HEK293T (cell line): ENCODE measurements around the gene JAG2.

Source experiments
- CTCF ChIA-PET: fragments of 350-600 bp; formaldehyde crosslinking; extraction: SDS; loops from one replicate; lab custom pipeline; 2021; ENCODE audit warnings: antibody characterized with exemption, inconsistent platforms; lab: Yijun Ruan, JAX
- POLR2A ChIA-PET: fragments of 350-600 bp; formaldehyde crosslinking; extraction: SDS; loops from one replicate; lab custom pipeline; 2020; ENCODE audit warnings: antibody characterized with exemption, inconsistent platforms; lab: Yijun Ruan, JAX
- DNase-seq: peaks from one replicate; pipeline ENCODE4 v3.0.0; 2012; ENCODE audit warnings: mixed read lengths; ENCODE audit errors: extremely low spot score
- ARNT ChIP-seq: fragments of 450-650 bp; IDR thresholded peaks from 2 replicates; pipeline ENCODE4 v1.6.1; 2017; ENCODE audit warnings: mild to moderate bottlenecking
- BHLHE40 ChIP-seq: fragments of 450-650 bp; IDR thresholded peaks from 2 replicates; pipeline ENCODE4 v1.6.1; 2016; ENCODE audit warnings: mild to moderate bottlenecking, moderate library complexity, borderline replicate concordance
- CTBP1 ChIP-seq: fragments of 450-650 bp; IDR thresholded peaks from 2 replicates; pipeline ENCODE4 v1.6.1; 2016; ENCODE audit warnings: borderline replicate concordance
- ELF4 ChIP-seq: fragments of 450-650 bp; IDR thresholded peaks from 2 replicates; pipeline ENCODE4 v1.6.1; 2017; ENCODE audit warnings: antibody characterized with exemption
- FOXA1 ChIP-seq: fragments of 450-650 bp; IDR thresholded peaks from 2 replicates; pipeline ENCODE4 v1.6.1; 2016; ENCODE audit warnings: mild to moderate bottlenecking
- FOXK2 ChIP-seq: fragments of 450-650 bp; IDR thresholded peaks from 2 replicates; pipeline ENCODE4 v1.6.1; 2016; ENCODE audit warnings: mild to moderate bottlenecking
- FOXM1 ChIP-seq: fragments of 450-650 bp; IDR thresholded peaks from 2 replicates; pipeline ENCODE4 v1.6.1; 2017; ENCODE audit warnings: mild to moderate bottlenecking, borderline replicate concordance
- HDGF ChIP-seq: fragments of 450-650 bp; IDR thresholded peaks from 2 replicates; pipeline ENCODE4 v1.6.1; 2017; ENCODE audit warnings: antibody characterized with exemption, borderline replicate concordance
- L3MBTL2 ChIP-seq: fragments of 450-650 bp; conservative IDR thresholded peaks from 2 replicates; pipeline ENCODE4 v1.6.1; 2016; ENCODE audit warnings: mild to moderate bottlenecking
- LEF1 ChIP-seq: fragments of 450-650 bp; IDR thresholded peaks from 2 replicates; pipeline ENCODE4 v1.6.1; 2017; ENCODE audit warnings: mild to moderate bottlenecking, borderline replicate concordance
- NFRKB ChIP-seq: fragments of 450-650 bp; IDR thresholded peaks from 2 replicates; pipeline ENCODE4 v1.6.1; 2016; ENCODE audit warnings: mild to moderate bottlenecking, moderate library complexity
- SP1 ChIP-seq: fragments of 450-650 bp; IDR thresholded peaks from 2 replicates; pipeline ENCODE4 v1.6.1; 2017
- SUZ12 ChIP-seq: fragments of 450-650 bp; IDR thresholded peaks from 2 replicates; pipeline ENCODE4 v1.6.1; 2016; ENCODE audit warnings: mild to moderate bottlenecking
- TARDBP ChIP-seq: fragments of 450-650 bp; IDR thresholded peaks from 2 replicates; pipeline ENCODE4 v1.6.1; 2016
- ZNF384 ChIP-seq: fragments of 450-650 bp; IDR thresholded peaks from 2 replicates; pipeline ENCODE4 v1.6.1; 2016
- TF ChIP-seq, protein P1 (sequence below): fragments of 450-650 bp; IDR thresholded peaks from 2 replicates; pipeline ENCODE4 v1.6.1; 2016

JAG2 gene

DNA sequence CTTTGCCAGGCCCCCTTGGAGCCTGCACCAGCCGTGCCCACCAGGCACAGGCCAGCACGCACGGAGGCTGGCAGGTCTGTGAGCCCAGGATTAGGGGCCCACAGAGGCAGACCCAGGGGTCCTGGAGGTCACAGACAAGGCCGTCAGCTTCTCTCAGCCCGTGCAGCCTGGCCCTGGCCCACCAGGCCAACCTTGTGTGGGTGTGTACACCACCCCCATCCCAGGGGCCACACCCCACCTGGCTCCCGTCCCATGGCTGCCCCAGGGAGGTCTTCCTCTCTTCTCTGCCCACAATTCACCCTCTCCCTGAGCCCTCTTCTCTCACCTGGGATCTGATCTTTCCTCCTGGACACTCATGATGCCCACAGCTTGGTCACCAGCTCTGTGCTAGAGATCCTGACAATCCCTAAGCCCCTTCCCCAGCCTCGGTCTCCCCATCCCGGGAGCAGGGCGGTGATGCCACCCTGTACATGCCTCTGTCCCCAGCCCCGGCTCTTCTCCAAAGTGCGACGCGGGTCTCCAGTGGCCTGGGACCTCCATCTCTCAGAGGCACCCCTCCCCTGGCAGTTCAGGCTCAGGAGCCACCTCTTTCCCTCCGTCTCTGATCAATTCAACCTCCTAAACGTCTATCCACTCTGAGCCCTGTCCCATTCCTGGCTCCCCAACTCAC, 72.2 kb downstream of the JAG2 start:
- no peak for DNase-seq
- ChIA-PET CTCF (interaction anchor here (0.6 kb wide), 2 partner anchors 73 to 185 kb away, joined by 3 to 4 read pairs; no protein-coding TSS in a partner anchor), POLR2A (no interaction called here)
- TF ChIP-seq FOXK2 (no peak), SUZ12 (no peak), HDGF (no peak), NFRKB (no peak), SP1 (no peak)

DNA sequence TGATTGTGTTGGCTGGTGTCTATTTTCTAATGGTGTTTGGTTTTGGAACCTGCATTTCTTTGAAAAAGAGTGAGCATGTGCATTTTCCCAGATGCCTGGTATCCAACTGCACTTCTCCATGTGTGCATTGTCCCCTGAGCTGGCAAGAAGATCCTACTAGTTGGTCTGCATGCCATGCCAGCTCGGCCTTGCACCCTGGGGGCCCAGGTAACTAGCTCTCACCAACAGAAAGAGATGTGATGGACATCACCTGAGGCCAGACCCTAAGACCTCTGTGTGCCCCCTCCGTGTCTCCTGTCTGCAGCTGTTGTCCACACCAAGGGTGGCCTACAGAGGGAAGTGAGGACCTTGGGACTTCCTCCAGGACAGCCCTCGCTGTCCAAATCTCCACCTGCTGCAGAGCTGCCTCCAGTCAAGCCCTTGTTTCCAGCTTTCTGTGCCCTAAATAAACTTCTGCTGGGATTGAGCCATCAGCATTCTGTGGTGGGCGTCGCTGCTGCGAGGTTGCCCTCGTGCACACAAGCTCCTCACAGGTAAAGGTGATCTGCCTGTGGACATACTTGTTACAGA, 73.3 kb downstream of the JAG2 start:
- ChIA-PET POLR2A (interaction anchor here (0.7 to 1.7 kb wide), 2 partner anchors 8 to 77 kb away, joined by 3 to 5 read pairs; no protein-coding TSS in a partner anchor), CTCF (no interaction called here)
- no peak for TF ChIP-seq SP1
- TF ChIP-seq FOXM1 = no peak
- no peak for TF ChIP-seq ELF4
- no peak for TF ChIP-seq HDGF
- TF ChIP-seq SUZ12 = no peak
- no peak for TF ChIP-seq LEF1
- TF ChIP-seq FOXK2 = no peak
- no peak for TF ChIP-seq L3MBTL2
- no peak for TF ChIP-seq BHLHE40
- TF ChIP-seq CTBP1 = no peak
- TF ChIP-seq, protein P1, sequence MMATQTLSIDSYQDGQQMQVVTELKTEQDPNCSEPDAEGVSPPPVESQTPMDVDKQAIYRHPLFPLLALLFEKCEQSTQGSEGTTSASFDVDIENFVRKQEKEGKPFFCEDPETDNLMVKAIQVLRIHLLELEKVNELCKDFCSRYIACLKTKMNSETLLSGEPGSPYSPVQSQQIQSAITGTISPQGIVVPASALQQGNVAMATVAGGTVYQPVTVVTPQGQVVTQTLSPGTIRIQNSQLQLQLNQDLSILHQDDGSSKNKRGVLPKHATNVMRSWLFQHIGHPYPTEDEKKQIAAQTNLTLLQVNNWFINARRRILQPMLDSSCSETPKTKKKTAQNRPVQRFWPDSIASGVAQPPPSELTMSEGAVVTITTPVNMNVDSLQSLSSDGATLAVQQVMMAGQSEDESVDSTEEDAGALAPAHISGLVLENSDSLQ = no peak
- no peak for TF ChIP-seq TARDBP
- TF ChIP-seq ZNF384 = no peak
- TF ChIP-seq FOXA1 = no peak
- no peak for TF ChIP-seq ARNT
- TF ChIP-seq NFRKB = no peak
- DNase-seq = no peak

DNA sequence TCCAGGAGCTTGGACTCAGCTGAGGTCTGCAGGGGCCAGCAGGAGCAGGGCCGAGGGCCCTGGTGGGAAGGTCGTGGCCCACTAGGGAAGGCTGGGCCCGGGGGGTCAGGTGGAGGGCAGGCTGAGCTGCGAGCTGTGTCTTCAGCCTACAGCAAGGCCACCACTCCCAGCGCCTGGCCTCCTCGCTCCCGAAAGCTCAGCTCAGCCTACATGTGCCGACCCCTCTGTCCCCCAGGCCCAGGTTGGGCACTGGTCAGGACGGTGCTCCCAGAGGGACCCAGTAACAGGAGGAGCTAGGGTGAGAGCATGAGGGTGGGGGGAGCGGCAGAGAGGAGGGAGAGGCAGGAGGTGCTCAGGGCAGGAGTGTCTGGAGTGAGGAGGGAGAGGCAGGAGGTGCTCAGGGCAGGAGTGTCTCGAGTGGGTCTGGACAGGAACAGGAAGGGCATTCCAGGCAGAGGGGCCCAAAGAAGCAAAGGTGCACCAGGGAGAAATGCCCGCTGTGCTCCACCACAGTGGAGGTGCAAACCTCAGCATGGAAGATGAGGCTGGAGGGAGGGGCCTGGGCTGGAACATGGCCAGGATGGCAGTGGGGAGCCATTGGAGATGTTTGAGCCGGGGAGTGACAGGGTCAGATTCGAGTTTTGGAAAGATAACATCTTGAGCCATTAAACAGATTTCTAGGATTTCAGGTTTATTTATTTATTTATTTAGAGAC, 74.2 kb downstream of the JAG2 start:
- ChIA-PET POLR2A (interaction anchor here (0.7 to 1.7 kb wide), 2 partner anchors 70 to 78 kb away, joined by 3 to 5 read pairs; no protein-coding TSS in a partner anchor), CTCF (interaction anchor here (0.7 kb wide), 1 partner anchor 9 kb away, joined by 3 read pairs; no protein-coding TSS in a partner anchor)
- DNase-seq = no peak
- TF ChIP-seq CTBP1 (no peak), ZNF384 (no peak), BHLHE40 (no peak), TARDBP (no peak), HDGF (no peak), NFRKB (no peak), SUZ12 (no peak), FOXK2 (no peak), L3MBTL2 (no peak), LEF1 (no peak), FOXA1 (no peak), SP1 (no peak), FOXM1 (no peak), ARNT (no peak), ELF4 (no peak)
- TF ChIP-seq, protein P1 = no peak

DNA sequence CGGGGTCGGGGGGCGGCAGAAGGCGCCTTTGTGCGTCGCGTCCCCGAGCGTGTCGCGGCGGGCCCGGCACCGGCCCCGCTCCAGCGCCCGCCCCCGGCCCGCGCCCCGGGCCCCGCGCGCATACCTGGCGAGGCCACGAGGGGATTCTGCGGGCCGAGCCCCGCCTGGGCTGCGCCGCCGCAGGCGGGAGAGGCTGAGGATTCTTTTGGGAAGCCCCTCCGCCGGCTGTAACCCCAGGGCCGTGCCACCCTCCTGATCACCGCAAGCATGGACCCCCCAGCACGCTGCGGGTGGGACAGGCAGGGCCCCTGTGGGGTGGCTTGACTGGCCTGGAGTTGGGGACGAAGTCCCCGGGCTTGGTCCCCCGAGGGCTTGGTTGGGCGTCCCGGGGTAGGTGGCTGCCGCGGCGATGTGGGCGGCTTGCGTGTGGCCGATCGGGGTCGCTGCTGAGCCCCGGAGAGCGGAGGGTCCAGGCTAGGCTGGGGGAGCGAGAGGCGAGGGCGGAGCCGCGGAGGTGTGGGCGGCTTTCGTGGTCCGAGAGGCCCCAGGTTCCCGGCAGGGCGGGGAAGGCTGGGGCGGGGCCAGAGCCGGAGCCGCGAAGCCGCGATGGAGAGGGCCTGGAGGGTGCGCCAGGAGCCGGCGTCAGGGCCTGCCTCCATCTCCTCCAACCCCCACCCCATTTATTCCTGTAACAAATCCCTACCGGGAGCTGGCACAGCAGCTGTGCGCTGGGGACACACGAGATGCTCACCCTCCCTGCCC, 75.0 kb downstream of the JAG2 start:
- ChIA-PET CTCF (interaction anchor here (0.7 kb wide), 1 partner anchor 10 kb away, joined by 3 read pairs; no protein-coding TSS in a partner anchor), POLR2A (interaction anchor here (0.7 to 1.7 kb wide), 2 partner anchors 71 to 79 kb away, joined by 3 to 5 read pairs; no protein-coding TSS in a partner anchor)
- DNase-seq = peak; percentile 92
- no peak for TF ChIP-seq FOXA1
- no peak for TF ChIP-seq SUZ12
- no peak for TF ChIP-seq HDGF
- no peak; the same call in 1 of the 2 replicates for TF ChIP-seq L3MBTL2
- no peak for TF ChIP-seq CTBP1
- no peak for TF ChIP-seq FOXK2
- TF ChIP-seq ZNF384 = no peak
- no peak for TF ChIP-seq ELF4
- TF ChIP-seq, protein P1 = no peak
- TF ChIP-seq LEF1 = no peak
- no peak for TF ChIP-seq ARNT
- TF ChIP-seq TARDBP = no peak
- no peak for TF ChIP-seq FOXM1
- no peak for TF ChIP-seq NFRKB
- no peak for TF ChIP-seq SP1
- no peak for TF ChIP-seq BHLHE40

DNA sequence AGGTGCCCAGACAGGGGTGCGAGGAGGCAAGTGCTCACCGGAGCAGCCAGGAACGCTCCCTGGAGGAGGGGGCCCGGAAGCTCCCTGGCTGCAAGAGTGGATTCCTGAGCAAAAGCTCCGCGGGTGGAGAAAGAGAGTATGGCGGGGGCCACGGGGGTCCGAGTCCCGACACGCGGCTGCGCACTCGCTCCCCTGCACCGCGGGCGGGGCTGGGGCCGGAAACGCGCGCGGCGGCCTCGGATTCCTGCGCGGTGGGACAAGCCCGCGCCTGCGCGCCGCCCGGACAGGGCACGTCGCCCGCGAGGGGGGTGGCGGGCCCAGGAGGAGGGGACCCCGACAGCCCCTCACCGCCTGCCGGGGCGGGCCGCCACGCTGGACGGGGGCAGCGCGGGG, 75.5 kb downstream of the JAG2 start:
- ChIA-PET CTCF (no interaction called here), POLR2A (interaction anchor here (0.7 kb wide), 1 partner anchor 36 kb away, joined by 3 read pairs; no protein-coding TSS in a partner anchor)
- no peak for TF ChIP-seq FOXM1
- peak; percentile 61 for DNase-seq
